Gastroesophageal sphincter (tissue), 4 donors: Measurements from ENCODE around the gene FAAP100. TPM values are rescaled to one million over a fixed set of nuclear protein-coding genes. Genes with fewer than 3 reads are reported as not detected.

Source experiments
- ATAC-seq: fragments of 150-250 bp; one replicate; pipeline ENCODE4 v1.9.1; 2016; ENCODE audit warnings: mild to moderate bottlenecking, moderate library complexity
- H3K27ac ChIP-seq, 4 donors: fragments of 200-600 bp; sonication (generic) in 3 of 4; 1 replicate in 3 of 4; 2 replicates in 1 of 4; pipeline ENCODE4 v1.5.1; 2016 to 2019
- H3K27me3 ChIP-seq: fragments of 200-600 bp; sonication (generic); one replicate; pipeline ENCODE4 v1.5.1; 2019
- H3K36me3 ChIP-seq, 2 donors: fragments of 200-600 bp; sonication (generic); one replicate each; pipeline ENCODE4 v1.5.1; 2019; ENCODE audit warnings: control low read depth in 1 of 2
- H3K4me1 ChIP-seq, 3 donors: fragments of 200-600 bp; sonication (generic); 1 replicate in 2 of 3; 2 replicates in 1 of 3; pipeline ENCODE4 v1.5.1; 2016 to 2019; ENCODE audit warnings: control low read depth in 2 of 3
- H3K4me3 ChIP-seq, 2 donors: fragments of 200-600 bp; sonication (generic); one replicate each; pipeline ENCODE4 v1.5.1; 2019; ENCODE audit warnings: mild to moderate bottlenecking in 1 of 2, moderate library complexity in 1 of 2
- H3K9me3 ChIP-seq, 3 donors: fragments of 200-600 bp; sonication (generic); one replicate each; pipeline ENCODE4 v1.5.1; 2017 to 2019; ENCODE audit warnings: control low read depth in 2 of 3
- CTCF ChIP-seq, 4 experiments: fragments of 200-600 bp in 2 of 4; fragments of 450-650 bp in 2 of 4; sonication (generic) in 1 of 4; IDR thresholded peaks; one replicate each; pipeline ENCODE4 v1.5.1; 2017 to 2019; ENCODE audit warnings: antibody characterized with exemption in 4 of 4, mild to moderate bottlenecking in 2 of 4, moderate library complexity in 2 of 4
- EP300 ChIP-seq: sonication (generic); formaldehyde crosslinking; IDR thresholded peaks from one replicate; pipeline ENCODE4 v1.6.1; 2017; ENCODE audit warnings: antibody characterized with exemption, mild to moderate bottlenecking
- POLR2A ChIP-seq, 2 donors: fragments of 450-650 bp; IDR thresholded peaks; one replicate each; pipeline ENCODE4 v1.6.1; 2017; ENCODE audit warnings: antibody characterized with exemption in 2 of 2, mild to moderate bottlenecking in 2 of 2, moderate library complexity in 1 of 2
- POLR2AphosphoS5 ChIP-seq: sonication (generic); formaldehyde crosslinking; IDR thresholded peaks from one replicate; pipeline ENCODE4 v1.6.1; 2017; ENCODE audit warnings: antibody characterized with exemption
- WGBS, 2 donors: methylation state at CpG; one replicate each; pipeline ENCODE4 v1.1.5; 2018; ENCODE audit warnings: low coverage in 1 of 2; 5-methylcytosine and 5-hydroxymethylcytosine counted together
- total RNA-seq, 4 donors: library from RNA; depleted of rRNA; stranded (reverse); fragments of >200 nt; gene quantifications; one replicate each; pipeline ENCODE4 v1.1.0, GENCODE V29; 2016

FAAP100 gene
- total RNA-seq, 4 donors from 2014 or later: 14.6 to 32.1 (median 20.7) TPM

DNA sequence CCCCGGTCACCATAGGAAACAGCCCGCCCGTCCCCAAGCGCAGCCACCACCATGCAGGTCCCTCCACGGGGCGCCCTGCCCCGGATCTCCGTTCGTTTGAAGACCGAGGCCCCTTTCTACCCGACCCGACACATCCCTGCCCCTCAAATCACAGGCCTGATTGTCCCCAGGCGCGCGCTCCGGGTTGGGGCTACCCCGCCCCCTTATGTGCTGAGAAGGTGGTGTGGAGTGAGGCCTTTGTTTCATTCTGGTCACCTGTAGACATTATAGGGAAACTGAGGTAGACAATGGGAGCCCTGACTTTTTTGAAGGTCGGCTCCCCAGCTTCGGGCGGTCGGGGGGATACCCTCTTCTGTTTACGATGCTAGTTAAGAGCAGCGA lies 38.8 kb downstream of the FAAP100 start:
- peak; percentile 34 for ATAC-seq
- TF ChIP-seq POLR2A (IDR thresholded peaks at IDR 0.05) (peak in 1 of 2 donors; percentile 7), EP300 (no peak)
- Histone ChIP-seq H3K36me3 (peaks cover 0 to 38% of the 10 kb centered on the region in 2 donors), H3K9me3 (no peaks in the 10 kb centered on the region), H3K4me1 (peaks cover 0 to 65% (median 35%) of the 10 kb centered on the region in 3 donors), H3K27ac (peak overlapping the region; percentile 94 to 100 (median 98)), H3K27me3 (no peaks in the 10 kb centered on the region), H3K4me3 (peak overlapping the region; percentile 54 to 83)
- WGBS, 2 donors: no CpG with 5 or more reads among the region's 23 CpGs

GRCh38 chr17:81512562-81513371 lies 39.4 kb downstream of the FAAP100 start, which contains the start of gene ACTG1:
Gene ACTG1 (minus strand): TSS chr17:81512799. CDS start chr17:81512354, 445 bp downstream.
- TF ChIP-seq POLR2AphosphoS5 (peak; percentile 99), CTCF (IDR thresholded peaks at IDR 0.05) (no peak), EP300 (no peak), POLR2A (IDR thresholded peaks at IDR 0.05) (peak; percentile 99)
- Histone ChIP-seq H3K4me3 (peak within 1 kb of the TSS; percentile 70 to 83), H3K9me3 (no peaks in the 10 kb centered on the region), H3K27ac (peak within 1 kb of the TSS; percentile 94 to 100 (median 98)), H3K27me3 (no peaks in the 10 kb centered on the region), H3K4me1 (peaks cover 0 to 62% (median 29%) of the 10 kb centered on the region in 3 donors), H3K36me3 (peaks cover 0 to 40% of the 10 kb centered on the region in 2 donors)
- WGBS, 2 donors: no CpG with 5 or more reads among the region's 111 CpGs
- peak; percentile 81 for ATAC-seq

DNA sequence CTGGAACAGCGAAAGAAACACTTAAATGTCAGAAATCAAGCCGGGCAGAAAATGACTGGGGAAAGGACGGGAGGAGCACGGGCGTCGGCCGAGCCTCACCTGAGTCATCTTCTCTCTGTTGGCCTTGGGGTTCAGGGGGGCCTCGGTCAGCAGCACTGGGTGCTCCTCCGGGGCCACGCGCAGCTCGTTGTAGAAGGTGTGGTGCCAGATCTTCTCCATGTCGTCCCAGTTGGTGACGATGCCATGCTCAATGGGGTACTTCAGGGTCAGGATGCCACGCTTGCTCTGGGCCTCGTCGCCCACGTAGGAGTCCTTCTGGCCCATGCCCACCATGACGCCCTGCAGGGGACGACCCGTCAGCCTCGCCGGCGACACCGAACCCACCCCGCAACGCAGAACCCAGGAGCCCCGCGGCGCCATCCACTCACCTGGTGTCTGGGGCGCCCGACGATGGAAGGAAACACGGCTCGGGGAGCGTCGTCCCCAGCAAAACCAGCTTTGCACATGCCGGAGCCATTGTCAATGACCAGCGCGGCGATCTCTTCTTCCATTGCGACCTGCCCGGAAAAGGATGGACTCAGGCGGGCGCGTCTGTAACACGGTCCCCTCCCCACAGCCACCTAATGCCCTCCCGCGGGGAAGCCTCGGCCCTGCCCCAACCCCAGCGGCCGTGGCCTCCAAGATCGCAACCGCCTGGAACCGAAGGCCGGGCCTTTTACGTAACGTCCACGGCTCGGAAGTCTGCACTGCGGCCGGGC lies 40.2 kb downstream of the FAAP100 start:
- H3K4me3 ChIP-seq: peak overlapping the region; percentile 70 to 83
- peak; percentile 23 for ATAC-seq
- peak in 1 of 4 experiments; percentile 8 for TF ChIP-seq CTCF (IDR thresholded peaks at IDR 0.05)
- TF ChIP-seq POLR2A (IDR thresholded peaks at IDR 0.05): no peak
- TF ChIP-seq POLR2AphosphoS5: peak; percentile 8
- no peak for TF ChIP-seq EP300

GRCh38 chr17:81511554-81511803 lies 40.7 kb downstream of the FAAP100 start:
- Histone ChIP-seq H3K9me3 (no peaks in the 10 kb centered on the region), H3K4me3 (peak overlapping the region; percentile 70 to 83), H3K27ac (peak overlapping the region; percentile 82 to 100 (median 98)), H3K27me3 (no peaks in the 10 kb centered on the region), H3K4me1 (peaks cover 0 to 49% (median 17%) of the 10 kb centered on the region in 3 donors), H3K36me3 (peaks cover 0 to 40% of the 10 kb centered on the region in 2 donors)
- TF ChIP-seq POLR2AphosphoS5 (no peak), CTCF (IDR thresholded peaks at IDR 0.05) (peak in 1 of 4 experiments; percentile 1)
- 0% methylated on average over 5 to 9 of the region's 9 CpGs for WGBS, 2 donors
- ATAC-seq: no peak

More for the DNA sequence above, 40.2 kb downstream of the FAAP100 start:
- Histone ChIP-seq H3K36me3 (peaks cover 0 to 40% of the 10 kb centered on the region in 2 donors), H3K27me3 (no peaks in the 10 kb centered on the region), H3K9me3 (no peaks in the 10 kb centered on the region), H3K27ac (peak overlapping the region; percentile 82 to 100 (median 98)), H3K4me1 (peaks cover 0 to 54% (median 22%) of the 10 kb centered on the region in 3 donors)
- WGBS, 2 donors: 0% methylated on average over 2 to 7 of the region's 62 CpGs

DNA sequence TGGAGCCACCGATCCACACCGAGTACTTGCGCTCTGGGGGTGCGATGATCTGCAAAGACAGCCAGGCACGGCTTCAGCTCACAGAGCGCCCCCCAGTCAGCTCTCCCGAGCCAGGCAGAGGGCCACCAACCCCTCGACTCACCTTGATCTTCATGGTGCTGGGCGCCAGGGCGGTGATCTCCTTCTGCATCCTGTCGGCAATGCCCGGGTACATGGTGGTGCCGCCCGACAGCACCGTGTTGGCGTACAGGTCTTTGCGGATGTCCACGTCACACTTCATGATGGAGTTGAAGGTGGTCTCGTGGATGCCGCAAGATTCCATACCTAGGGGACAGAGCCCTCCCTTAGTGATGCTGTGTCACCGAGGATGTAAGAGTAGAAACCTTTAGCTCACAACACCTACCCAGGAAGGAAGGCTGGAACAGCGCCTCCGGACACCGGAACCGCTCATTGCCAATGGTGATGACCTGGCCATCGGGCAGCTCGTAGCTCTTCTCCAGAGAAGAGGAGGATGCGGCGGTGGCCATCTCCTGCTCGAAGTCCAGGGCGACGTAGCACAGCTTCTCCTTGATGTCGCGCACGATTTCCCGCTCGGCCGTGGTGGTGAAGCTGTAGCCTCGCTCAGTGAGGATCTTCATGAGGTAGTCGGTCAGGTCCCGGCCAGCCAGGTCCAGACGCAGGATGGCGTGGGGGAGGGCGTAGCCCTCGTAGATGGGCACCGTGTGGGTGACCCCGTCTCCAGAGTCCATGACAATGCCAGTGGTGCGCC lies 41.2 kb downstream of the FAAP100 start:
- Histone ChIP-seq H3K4me3 (peak overlapping the region; percentile 70 to 83), H3K27me3 (no peaks in the 10 kb centered on the region), H3K27ac (peak overlapping the region; percentile 82 to 100 (median 98)), H3K4me1 (peaks cover 0 to 44% (median 11%) of the 10 kb centered on the region in 3 donors), H3K9me3 (no peaks in the 10 kb centered on the region), H3K36me3 (peaks cover 0 to 40% of the 10 kb centered on the region in 2 donors)
- WGBS, 2 donors: 0 to 3% methylated on average over 6 of the region's 48 CpGs
- ATAC-seq: no peak
- TF ChIP-seq POLR2AphosphoS5 (peak; percentile 12), POLR2A (IDR thresholded peaks at IDR 0.05) (peak in 1 of 2 donors; percentile 5), EP300 (no peak)
